Nephron (organoid): ENCODE data around the gene SNRNP70.
"Not testable (repeated sequence)": the region's sequence is repeated elsewhere in the genome, so short reads cannot be mapped to it uniquely, and the experiment has no call there.

Experiments
- H3K27ac Mint-ChIP-seq, 3 experiments: 2 replicates each; pipeline ENCODE4 v1.8.0; 2020; ENCODE audit warnings: mixed read lengths in 3 of 3, mild to moderate bottlenecking in 2 of 3, moderate library complexity in 1 of 3
- H3K27me3 Mint-ChIP-seq: 2 replicates; pipeline ENCODE4 v1.8.0; 2021; ENCODE audit warnings: low read depth, mild to moderate bottlenecking, moderate library complexity, mixed read lengths
- H3K36me3 Mint-ChIP-seq: 2 replicates; pipeline ENCODE4 v1.8.0; 2020; ENCODE audit warnings: low read depth, mixed read lengths
- H3K4me1 Mint-ChIP-seq: 2 replicates; pipeline ENCODE4 v1.8.0; 2020; ENCODE audit warnings: mixed read lengths
- H3K4me3 Mint-ChIP-seq, 3 experiments: 2 replicates each; pipeline ENCODE4 v1.8.0; 2020; ENCODE audit warnings: mild to moderate bottlenecking in 3 of 3, mixed read lengths in 3 of 3, moderate library complexity in 2 of 3
- H3K9me3 Mint-ChIP-seq: 2 replicates; pipeline ENCODE4 v1.8.0; 2020; ENCODE audit warnings: mixed read lengths
- TF ChIP-seq, protein P1 (sequence below), 3 experiments: fragments of 200-600 bp; sonication (generic); IDR thresholded peaks; one replicate each; pipeline ENCODE4 v1.5.0; 2021; ENCODE audit warnings: antibody characterized with exemption in 3 of 3; ENCODE audit not compliant: unreplicated experiment in 3 of 3

SNRNP70 gene, protein sequence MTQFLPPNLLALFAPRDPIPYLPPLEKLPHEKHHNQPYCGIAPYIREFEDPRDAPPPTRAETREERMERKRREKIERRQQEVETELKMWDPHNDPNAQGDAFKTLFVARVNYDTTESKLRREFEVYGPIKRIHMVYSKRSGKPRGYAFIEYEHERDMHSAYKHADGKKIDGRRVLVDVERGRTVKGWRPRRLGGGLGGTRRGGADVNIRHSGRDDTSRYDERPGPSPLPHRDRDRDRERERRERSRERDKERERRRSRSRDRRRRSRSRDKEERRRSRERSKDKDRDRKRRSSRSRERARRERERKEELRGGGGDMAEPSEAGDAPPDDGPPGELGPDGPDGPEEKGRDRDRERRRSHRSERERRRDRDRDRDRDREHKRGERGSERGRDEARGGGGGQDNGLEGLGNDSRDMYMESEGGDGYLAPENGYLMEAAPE

DNA sequence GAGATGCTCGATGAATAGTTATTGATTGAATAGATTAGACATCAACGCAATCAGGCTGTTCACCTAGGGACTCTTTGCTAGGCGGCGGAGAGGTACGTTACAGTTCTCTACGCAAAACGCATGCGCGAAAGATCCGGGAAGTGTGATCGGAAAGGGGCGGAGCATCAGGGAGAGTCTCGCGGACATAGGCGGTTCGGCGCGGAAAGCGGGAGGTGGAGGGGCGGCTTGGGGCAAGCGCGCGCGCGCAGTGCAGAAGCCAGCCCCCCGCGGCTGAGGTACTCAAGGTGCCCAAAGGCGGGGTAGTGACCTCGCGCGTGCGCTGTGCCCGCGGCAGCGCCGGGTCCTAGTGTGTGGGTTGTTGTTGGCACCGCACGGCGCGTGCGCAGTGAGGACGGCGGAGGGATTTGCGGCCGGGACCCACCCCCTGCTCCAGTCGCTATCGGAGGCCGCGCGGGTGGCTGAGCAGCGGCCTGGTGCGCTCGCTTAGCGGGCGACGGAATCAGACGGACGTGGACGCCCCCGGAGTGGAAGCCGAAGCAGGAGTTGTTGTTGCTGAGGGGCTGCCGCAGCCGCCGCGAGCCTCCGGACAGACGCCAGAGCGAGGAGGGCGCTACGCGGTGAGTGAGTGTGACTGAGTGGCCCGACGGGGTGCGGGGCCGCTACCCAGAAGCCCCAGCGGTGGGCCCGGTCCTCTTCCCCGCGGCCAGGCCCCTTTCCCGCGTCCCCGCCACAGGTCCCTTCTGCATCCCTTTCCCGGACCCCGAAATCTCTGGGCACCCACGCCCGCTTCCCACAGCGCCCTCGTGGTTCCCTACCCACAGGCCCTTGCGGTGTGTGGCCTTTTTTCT is at the start of gene SNRNP70:
Gene SNRNP70 (plus strand): TSS at position 432 of the 848 bp plus-strand sequence. CDS start 964 bp downstream, outside the sequence.
- Mint-ChIP-seq H3K27me3 (peaks cover 2% of the 10 kb centered on the region), H3K4me1 (peaks cover 24% of the 10 kb centered on the region), H3K36me3 (peaks cover 28% of the 10 kb centered on the region), H3K9me3 (no peaks in the 10 kb centered on the region), H3K4me3 (peak within 1 kb of the TSS; percentile 75 to 99 (median 80)), H3K27ac (peak within 1 kb of the TSS; percentile 80 to 93 (median 92))
- TF ChIP-seq, protein P1, sequence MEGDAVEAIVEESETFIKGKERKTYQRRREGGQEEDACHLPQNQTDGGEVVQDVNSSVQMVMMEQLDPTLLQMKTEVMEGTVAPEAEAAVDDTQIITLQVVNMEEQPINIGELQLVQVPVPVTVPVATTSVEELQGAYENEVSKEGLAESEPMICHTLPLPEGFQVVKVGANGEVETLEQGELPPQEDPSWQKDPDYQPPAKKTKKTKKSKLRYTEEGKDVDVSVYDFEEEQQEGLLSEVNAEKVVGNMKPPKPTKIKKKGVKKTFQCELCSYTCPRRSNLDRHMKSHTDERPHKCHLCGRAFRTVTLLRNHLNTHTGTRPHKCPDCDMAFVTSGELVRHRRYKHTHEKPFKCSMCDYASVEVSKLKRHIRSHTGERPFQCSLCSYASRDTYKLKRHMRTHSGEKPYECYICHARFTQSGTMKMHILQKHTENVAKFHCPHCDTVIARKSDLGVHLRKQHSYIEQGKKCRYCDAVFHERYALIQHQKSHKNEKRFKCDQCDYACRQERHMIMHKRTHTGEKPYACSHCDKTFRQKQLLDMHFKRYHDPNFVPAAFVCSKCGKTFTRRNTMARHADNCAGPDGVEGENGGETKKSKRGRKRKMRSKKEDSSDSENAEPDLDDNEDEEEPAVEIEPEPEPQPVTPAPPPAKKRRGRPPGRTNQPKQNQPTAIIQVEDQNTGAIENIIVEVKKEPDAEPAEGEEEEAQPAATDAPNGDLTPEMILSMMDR (IDR thresholded peaks at IDR 0.05; ENCODE audit: unreplicated experiment in 3 of 3): no peak

DNA sequence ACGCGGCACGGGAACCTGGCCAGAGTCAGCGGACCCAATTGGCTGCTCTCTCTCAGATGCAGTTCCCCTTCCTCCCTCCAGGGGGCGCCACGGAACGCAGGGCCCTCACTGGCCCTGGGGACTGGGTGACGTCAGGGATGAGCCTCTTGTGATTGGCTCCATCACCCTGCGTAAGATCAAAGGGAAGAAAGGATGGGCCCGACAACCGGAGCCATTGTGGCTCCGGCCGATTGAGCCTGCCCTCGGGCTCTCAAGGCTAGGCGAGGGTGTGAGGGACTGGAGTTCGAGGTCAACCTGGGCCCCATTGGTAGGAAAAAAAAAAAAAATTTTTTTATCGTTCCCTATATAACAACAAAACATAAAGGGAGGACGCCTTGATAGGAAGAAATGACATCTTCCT is 48.4 kb upstream of the SNRNP70 start, which contains the start of gene CGB1:
Gene CGB1 (minus strand): TSS at position 81 of the 400 bp plus-strand sequence. CDS start 184 bp downstream, outside the sequence.
- not testable (repeated sequence) for H3K36me3 Mint-ChIP-seq, H3K27ac Mint-ChIP-seq, H3K4me1 Mint-ChIP-seq, H3K4me3 Mint-ChIP-seq, H3K9me3 Mint-ChIP-seq
- H3K27me3 Mint-ChIP-seq: peaks cover 11% of the 10 kb centered on the region

DNA sequence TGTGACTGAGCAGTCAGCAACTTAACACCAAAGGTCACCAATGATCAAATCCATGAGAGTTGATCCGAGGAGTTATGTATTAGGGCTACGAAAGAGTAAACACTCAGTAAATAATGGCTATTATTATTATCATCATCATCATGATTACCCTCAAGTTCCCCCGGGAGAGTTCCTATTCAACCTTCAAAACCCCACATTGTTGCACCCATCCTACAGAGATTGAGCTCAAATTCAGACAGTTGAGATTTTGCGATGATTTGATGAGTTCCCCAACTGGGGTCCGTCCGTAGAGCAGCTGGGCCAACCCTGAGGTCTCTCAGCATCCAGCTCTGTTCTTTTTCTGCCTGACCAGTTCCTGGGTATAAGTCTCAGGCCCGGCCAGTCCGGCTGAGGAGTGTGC is 47.1 kb upstream of the SNRNP70 start:
- H3K27me3 Mint-ChIP-seq: peaks cover 12% of the 10 kb centered on the region
- not testable (repeated sequence) for H3K36me3 Mint-ChIP-seq, H3K9me3 Mint-ChIP-seq, H3K27ac Mint-ChIP-seq, H3K4me3 Mint-ChIP-seq, H3K4me1 Mint-ChIP-seq

DNA sequence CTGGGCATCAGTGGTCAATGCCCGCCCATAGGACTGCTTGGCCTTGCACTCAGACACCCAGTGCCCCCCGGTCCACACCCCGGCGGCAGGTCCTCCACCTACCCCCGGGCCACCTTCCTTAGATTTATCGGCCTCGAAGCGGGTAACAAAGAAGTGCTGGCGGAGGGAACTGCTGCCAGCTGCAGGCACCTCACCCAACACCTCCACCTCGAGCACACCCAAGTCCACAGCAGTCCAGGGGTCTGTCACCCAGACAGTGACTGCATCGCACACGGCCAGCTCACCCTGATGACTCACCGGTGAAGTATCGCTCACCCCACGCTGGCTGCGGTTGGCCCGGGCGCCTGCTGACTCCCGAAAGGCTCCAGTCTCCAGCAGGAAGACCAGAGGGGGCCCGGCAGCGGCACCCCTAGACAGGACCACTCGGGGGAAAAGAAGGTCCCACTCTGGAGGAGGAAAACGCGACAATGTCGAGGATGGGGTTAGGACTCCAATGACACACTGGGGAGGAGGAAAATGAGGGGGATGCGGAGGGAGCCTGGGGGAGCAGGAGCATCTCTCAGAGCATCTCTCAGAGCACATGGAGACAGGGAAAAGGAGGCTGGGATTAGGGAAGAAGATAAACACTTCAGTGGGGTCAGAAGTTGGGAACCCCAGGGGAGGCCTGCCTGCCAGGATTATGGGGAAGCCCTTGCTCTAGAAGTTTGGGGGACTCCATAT is 46.5 kb upstream of the SNRNP70 start:
- not testable (repeated sequence) for H3K27ac Mint-ChIP-seq, H3K9me3 Mint-ChIP-seq, H3K4me3 Mint-ChIP-seq, H3K4me1 Mint-ChIP-seq, H3K36me3 Mint-ChIP-seq
- H3K27me3 Mint-ChIP-seq: peaks cover 13% of the 10 kb centered on the region

DNA sequence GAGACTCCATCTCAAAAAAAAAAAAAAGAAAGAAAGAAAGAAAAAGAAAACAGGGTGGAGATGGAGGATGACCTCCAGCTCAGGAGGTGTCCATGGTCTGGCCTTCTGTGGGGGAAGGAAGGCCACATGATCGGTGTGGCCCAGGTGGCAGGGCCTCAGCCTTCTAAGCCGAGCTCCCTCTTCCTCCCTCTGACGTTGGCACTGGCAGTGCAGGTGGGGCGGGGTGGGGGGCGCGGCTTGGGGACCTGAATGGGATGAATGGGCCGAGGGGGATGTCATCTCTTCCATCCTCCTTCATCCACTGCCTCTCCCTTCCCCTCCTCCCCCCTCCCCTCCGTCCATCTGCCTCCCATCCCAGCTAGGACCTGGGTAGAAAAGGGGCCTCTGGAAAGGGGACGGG is 45.5 kb upstream of the SNRNP70 start:
- not testable (repeated sequence) for H3K9me3 Mint-ChIP-seq, H3K27ac Mint-ChIP-seq, H3K4me1 Mint-ChIP-seq, H3K27me3 Mint-ChIP-seq, H3K36me3 Mint-ChIP-seq, H3K4me3 Mint-ChIP-seq

DNA sequence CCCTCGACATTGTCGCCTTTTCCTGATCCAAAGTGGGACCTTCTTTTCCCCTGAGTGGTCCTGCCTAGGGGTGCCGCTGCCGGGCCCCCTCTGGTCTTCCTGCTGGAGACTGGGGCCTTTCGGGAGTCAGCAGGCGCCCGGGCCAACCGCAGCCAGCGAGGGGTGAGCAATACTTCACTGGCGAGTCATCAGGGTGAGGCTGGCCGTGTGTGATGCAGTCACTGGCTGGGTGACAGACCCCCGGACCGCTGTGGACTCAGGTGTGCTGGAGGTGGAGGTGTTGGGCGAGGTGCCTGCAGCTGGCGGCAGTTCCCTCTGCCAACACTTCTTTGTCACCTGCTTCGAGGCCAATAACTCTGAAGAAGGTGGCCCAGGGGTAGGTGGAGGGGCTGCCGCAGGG is 43.1 kb upstream of the SNRNP70 start:
- Mint-ChIP-seq H3K4me3 (no peak overlapping the region), H3K27ac (no peak overlapping the region), H3K36me3 (no peaks in the 10 kb centered on the region), H3K9me3 (no peaks in the 10 kb centered on the region), H3K27me3 (peaks cover 4% of the 10 kb centered on the region), H3K4me1 (no peaks in the 10 kb centered on the region)
- TF ChIP-seq, protein P1 (IDR thresholded peaks at IDR 0.05; ENCODE audit: unreplicated experiment in 3 of 3): no peak

DNA sequence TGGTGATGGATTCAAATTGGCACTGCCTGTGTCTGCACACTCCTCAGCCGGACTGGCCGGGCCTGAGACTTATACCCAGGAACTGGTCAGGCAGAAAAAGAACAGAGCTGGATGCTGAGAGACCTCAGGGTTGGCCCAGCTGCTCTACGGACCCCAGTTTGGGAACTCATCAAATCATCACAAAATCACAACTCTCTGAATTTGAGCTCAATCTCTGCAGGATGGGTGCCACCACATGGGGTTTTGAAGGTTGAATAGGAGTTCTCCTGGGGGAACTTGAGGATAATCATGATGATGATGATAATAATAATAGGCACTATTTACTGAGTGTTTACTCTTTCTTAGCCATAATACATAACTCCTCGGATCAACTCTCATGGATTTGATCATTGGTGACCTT is 42.6 kb upstream of the SNRNP70 start:
- H3K4me1 Mint-ChIP-seq, H3K27me3 Mint-ChIP-seq, H3K27ac Mint-ChIP-seq, H3K9me3 Mint-ChIP-seq, H3K36me3 Mint-ChIP-seq, H3K4me3 Mint-ChIP-seq: not testable (repeated sequence)

DNA sequence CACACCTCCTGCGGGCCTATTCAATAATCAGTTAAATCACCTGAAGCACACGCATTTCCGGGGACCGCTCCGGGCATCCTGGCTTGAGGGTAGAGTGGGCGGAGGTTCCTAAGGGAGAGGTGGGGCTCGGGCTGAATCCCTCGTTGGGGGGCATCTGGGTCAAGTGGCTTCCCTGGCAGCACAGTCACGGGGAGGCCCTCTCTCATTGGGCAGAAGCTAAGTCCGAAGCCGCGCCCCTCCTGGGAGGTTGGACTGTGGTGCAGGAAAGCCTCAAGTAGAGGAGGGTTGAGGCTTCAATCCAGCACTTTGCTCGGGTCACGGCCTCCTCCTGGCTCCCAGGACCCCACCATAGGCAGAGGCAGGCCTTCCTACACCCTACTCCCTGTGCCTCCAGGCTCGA is 41.7 kb upstream of the SNRNP70 start, which contains the start of gene CGB5:
Gene CGB5 (plus strand): TSS at position 301 of the 400 bp plus-strand sequence. CDS start 362 bp downstream, outside the sequence.
- not testable (repeated sequence) for H3K36me3 Mint-ChIP-seq, H3K4me1 Mint-ChIP-seq, H3K9me3 Mint-ChIP-seq, H3K27ac Mint-ChIP-seq, H3K27me3 Mint-ChIP-seq, H3K4me3 Mint-ChIP-seq

DNA sequence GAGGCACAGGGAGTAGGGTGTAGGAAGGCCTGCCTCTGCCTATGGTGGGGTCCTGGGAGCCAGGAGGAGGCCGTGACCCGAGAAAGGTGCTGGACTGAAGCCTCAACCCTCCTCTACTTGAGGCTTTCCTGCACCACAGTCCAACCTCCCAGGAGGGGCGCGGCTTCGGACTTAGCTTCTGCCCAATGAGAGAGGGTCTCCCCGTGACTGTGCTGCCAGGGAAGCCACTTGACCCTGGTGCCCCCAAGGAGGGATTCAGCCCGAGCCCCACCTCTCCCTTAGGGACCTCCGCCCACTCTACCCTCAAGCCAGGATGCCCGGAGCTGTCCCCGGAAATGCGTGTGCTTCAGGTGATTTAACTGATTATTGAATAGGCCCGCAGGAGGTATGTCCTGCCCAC is 36.2 kb upstream of the SNRNP70 start, which contains the start of gene CGB8:
Gene CGB8 (minus strand): TSS at position 101 of the 400 bp plus-strand sequence. CDS start 372 bp downstream, outside the sequence.
- H3K36me3 Mint-ChIP-seq, H3K4me1 Mint-ChIP-seq, H3K4me3 Mint-ChIP-seq, H3K27ac Mint-ChIP-seq, H3K9me3 Mint-ChIP-seq: not testable (repeated sequence)
- H3K27me3 Mint-ChIP-seq: peaks cover 17% of the 10 kb centered on the region

DNA sequence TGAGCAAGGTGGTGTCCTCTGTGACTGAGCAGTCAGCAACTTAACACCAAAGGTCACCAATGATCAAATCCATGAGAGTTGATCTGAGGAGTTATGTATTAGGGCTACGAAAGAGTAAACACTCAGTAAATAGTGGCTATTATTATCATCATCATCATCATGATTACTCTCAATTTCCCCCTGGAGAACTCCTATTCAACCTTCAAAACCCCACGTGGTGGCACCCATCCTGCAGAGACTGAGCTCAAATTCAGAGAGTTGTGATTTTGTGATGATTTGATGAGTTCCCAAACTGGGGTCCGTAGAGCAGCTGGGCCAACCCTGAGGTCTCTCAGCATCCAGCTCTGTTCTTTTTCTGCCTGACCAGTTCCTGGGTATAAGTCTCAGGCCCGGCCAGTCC is 35.4 kb upstream of the SNRNP70 start:
- not testable (repeated sequence) for H3K4me3 Mint-ChIP-seq, H3K36me3 Mint-ChIP-seq, H3K4me1 Mint-ChIP-seq, H3K9me3 Mint-ChIP-seq, H3K27ac Mint-ChIP-seq
- H3K27me3 Mint-ChIP-seq: peaks cover 20% of the 10 kb centered on the region

DNA sequence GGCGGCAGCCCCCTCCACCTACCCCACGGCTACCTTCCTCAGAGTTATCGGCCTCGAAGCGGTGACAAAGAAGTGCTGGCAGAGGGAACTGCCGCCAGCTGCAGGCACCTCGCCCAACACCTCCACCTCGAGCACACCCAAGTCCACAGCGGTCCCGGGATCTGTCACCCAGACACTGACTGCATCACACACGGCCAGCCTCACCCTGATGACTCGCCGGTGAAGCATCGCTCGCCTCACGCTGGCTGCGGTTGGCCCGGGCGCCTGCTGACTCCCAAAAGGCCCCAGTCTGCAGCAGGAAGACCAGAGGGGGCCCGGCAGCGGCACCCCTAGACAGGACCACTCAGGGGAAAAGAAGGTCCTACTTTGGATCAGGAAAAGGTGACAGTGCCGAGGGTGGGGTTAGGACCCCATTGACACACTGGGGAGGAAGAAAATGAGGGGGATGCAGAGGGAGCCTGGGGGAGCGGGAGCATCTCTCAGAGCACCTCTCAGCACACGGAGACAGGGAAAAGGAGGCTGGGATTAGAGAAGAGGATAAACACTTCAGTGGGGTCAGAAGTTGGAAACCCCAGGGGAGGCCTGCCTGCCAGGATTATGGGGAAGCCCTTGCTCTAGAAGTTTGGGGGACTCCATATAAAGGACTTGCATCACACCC is 34.7 kb upstream of the SNRNP70 start:
- H3K36me3 Mint-ChIP-seq, H3K4me3 Mint-ChIP-seq, H3K9me3 Mint-ChIP-seq, H3K4me1 Mint-ChIP-seq, H3K27ac Mint-ChIP-seq: not testable (repeated sequence)
- H3K27me3 Mint-ChIP-seq: peaks cover 25% of the 10 kb centered on the region
